A549 treated with Mapracorat at 1 μM for 4 hours (cell line): ENCODE results near the gene MRPL12. TPM values are rescaled to one million over a fixed set of nuclear protein-coding genes. Genes with fewer than 3 reads are reported as not detected.

Experiments used
- total RNA-seq: library from RNA; stranded (reverse); fragments of 200-300 nt; extraction: Qiagen RNA extraction; gene quantifications from 5 replicates; pipeline ENCODE4 v1.2.3, GENCODE V29; 2022

The MRPL12 gene
- 216 to 326 TPM (median 303 TPM) in 5 replicates for total RNA-seq

DNA sequence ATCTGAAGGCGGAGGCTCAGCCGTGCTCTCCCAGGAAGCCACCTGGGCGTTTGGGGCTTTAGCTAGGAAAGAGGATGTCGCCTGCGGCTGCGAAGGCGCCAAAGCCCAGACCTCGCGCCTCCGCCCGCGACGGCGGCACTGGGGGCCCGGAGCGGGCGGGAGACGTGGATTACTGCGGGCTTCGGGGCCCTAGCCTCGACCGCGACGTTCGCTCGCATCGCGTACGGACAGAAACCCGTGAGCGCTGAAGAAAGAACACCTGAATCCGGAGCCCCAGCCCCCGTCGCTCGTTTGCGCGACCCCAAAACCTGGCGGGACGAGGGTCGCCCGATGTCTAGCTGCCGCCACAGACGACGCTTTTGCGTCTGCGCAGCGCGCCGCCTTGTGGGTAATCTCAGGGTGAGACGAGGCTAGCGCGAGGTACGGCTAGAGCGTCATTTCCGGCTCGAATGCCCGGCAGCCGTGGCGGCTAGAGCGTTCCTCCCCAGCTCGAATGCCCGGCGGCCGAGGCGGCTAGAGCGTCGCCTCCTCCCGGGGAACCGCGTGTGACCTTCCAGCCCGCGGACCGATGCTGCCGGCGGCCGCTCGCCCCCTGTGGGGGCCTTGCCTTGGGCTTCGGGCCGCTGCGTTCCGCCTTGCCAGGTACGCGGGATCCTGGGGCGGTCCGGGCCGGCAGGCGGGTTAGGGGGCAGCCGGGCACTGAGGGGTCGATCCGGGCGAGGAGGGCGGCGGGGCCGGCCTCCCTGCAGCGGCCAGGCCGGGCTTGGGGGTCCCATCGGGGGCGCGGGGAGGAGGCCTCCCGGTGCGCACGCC is at the start of gene MRPL12:
MRPL12 (plus strand) TSS at position 434 of the 813 bp plus-strand sequence; CDS start at position 569, 135 bp downstream.

DNA sequence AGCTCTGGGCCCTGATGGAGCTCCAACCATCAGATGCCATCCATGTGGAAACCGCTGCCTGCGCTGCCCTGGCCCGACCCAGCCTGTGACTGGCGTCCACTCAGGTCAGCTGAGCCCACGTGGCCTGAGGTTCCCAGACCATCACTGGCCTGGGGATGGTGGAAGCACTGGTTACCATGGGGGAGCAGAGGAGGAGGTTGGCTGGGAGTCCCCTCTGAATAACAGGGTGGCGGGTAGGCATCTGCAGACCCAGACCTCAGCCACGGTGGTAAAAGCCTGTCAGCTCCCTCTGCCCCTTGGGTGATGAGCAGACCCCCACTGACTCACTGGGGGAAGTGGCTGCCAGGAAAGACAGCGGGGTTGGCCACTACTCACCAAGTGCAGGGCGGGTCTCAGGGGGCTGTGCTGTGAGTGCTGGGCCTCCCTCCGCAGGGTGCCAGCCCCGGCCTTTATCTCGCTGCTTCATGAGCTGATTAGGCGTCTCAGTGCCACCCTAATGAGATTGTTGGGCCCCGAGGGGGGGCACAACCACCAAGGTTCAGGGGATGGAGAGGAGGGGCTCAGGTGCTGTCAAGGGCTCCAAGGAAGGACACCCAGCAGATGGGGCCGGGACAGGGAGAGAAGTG is 46.9 kb upstream of the MRPL12 start, which contains the start of gene PDE6G:
PDE6G (minus strand) TSS at position 425 of the 626 bp plus-strand sequence. CDS start 3,237 bp downstream, outside the sequence.

DNA sequence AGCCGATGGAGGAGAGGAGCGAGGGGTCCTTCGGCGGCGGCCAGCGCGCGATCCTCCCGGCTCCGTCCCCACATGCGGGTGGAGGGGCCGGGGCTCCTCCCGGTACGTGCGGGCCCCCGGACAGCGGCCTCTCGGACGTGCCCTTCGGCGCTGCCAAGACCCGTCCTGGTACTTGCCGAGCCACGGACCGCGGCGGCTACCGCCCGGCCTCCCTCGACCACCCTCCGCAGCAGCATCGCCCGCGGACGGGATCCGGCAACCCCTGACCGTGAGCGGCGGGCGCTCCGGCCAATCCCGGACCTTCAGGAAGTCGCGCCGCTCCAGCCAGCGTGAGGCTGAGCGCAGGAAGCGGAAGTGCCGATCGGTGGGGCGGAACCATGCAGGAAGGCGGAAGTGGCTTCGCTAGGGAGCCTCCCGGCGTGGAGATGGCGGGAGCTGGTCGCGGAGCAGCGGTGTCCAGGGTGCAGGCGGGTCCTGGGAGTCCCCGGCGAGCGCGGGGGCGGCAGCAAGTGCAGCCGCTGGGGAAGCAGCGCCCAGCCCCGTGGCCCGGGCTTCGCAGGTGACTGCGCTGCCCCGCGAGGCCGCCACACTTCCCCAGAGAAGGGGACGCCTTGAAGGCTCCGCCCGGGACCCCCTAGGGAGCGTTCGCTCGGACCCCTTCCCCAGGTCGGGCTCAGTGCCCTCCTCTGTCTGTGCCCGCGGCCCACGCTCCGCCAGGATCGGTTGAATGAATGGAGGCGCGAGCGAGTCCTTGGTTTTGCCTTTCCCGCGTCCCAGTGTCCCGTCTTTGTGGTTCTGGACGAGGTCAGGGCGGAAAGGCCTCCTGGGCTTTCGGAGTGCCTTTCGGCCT is 36.6 kb upstream of the MRPL12 start, which contains the start of the genes CCDC137 and OXLD1:
CCDC137 (plus strand) TSS at position 396 of the 850 bp plus-strand sequence; CDS start at position 426, 30 bp downstream.
OXLD1 (minus strand) TSS at position 264 of the 850 bp plus-strand sequence; CDS start at position 236, 28 bp downstream.

DNA sequence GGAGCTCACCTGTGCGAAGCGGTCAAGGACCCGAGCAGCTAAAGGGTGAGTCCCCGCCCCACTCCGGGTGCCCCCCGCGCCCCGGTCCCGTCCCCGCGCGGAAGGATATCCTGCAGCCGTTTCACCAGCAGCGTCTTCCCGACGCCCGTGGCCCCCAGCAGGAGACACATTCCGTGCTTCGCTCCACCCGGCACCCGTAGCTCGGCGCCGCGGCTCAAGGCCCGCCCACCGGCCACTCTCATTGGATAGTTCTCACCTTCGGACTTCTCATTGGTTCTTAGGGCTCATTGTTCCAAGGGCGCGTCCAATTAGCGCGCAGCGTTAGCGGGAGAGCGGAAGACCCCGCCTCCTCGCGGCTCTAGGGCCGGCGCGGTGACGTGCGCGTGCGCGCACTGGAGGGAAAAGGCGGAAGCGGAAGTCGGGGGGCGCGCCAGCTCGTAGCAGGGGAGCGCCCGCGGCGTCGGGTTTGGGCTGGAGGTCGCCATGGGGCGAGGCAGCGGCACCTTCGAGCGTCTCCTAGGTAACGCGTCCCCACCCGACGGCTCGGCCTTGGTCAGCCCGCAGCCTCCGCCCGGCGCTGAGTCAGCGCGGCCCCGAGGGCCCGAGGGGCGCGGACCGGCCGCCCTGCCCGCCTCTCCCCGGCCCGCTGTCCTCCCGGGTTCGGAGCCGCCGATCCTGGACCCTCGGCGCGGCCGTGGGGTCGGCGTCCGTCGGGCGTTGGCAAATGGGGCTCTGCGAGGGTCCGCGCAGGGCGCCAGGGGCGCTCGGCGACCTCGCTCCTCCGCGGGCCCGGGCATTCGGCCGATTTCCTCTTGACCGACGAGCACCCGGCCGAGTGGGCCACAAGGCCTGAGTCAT is 19.4 kb upstream of the MRPL12 start, which contains the start of the genes ARL16 and HGS:
ARL16 (minus strand) TSS at position 214 of the 858 bp plus-strand sequence; CDS start at position 170, 44 bp downstream.
HGS (plus strand) TSS at position 428 of the 858 bp plus-strand sequence; CDS start at position 484, 56 bp downstream.

DNA sequence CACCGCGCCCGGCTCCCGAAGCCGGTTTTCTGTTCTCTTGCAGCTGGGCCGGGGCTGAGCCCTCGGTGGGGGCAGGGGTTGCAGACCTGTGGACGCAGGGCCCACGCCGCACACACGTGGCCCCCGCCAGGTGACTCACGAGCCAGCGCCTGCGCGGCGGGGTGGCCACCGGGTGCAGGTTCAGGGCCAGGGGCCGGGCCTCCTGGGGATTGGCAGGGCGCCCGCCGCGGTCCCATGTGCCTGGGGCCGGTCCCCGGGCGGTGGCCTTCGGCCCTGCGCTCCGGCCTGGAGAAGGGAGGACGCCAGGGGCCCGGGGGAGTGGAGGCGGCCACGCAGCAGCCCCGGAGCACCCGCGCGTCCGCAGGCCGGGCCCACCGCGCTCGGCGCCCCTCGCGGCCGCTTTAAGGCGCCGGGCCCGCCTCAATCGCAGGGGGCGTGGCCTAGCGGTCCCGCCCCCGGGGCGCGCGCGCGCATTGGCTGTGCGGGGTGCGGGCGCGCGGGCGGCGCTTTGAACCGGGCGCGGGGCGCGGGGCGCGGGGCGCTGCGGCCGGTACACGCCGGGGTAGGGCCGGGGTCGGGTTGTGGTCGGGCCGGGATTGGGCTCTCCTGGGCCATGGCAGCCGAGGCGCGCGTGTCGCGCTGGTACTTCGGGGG is 8.8 kb downstream of the MRPL12 start, which contains the start of gene SLC25A10:
SLC25A10 (plus strand) TSS at position 471 of the 654 bp plus-strand sequence; CDS start at position 614, 143 bp downstream.

Other genes with a start within 250 kb of the MRPL12 start
- gene ACTG1, start 190.6 kb upstream of the MRPL12 start, total RNA-seq, result 5,013 to 5,756 TPM (median 5,242 TPM) in 5 replicates
- gene FSCN2, start 175.0 kb upstream of the MRPL12 start, total RNA-seq, result 0.59 to 1.9 TPM (median 1.4 TPM) in 5 replicates
- gene FAAP100, start 151.0 kb upstream of the MRPL12 start, total RNA-seq, result 15.9 to 27.5 TPM (median 24.4 TPM) in 5 replicates
- gene NPLOC4, start 66.3 kb upstream of the MRPL12 start, total RNA-seq, result 85.8 to 102 TPM (median 100 TPM) in 5 replicates
- 3.8 to 6.7 TPM (median 4.9 TPM) in 5 replicates for gene TSPAN10, start 66.2 kb upstream of the MRPL12 start, total RNA-seq
- gene PDE6G, start 46.8 kb upstream of the MRPL12 start, total RNA-seq, result 1.4 to 3.3 TPM (median 2.0 TPM) in 5 replicates
- 33.6 to 64.7 TPM (median 63.2 TPM) in 5 replicates for gene OXLD1, start 36.8 kb upstream of the MRPL12 start, total RNA-seq
- 54.3 to 69.6 TPM (median 62.0 TPM) in 5 replicates for gene CCDC137, start 36.6 kb upstream of the MRPL12 start, total RNA-seq
- gene ARL16, start 19.6 kb upstream of the MRPL12 start, total RNA-seq, result 49.4 to 53.7 TPM (median 50.5 TPM) in 5 replicates
- gene HGS, start 19.4 kb upstream of the MRPL12 start, total RNA-seq, result 137 to 220 TPM (median 209 TPM) in 5 replicates
- 28.7 to 46.5 TPM (median 44.6 TPM) in 5 replicates for gene SLC25A10, start 8.9 kb downstream of the MRPL12 start, total RNA-seq
- gene GCGR, start 100.8 kb downstream of the MRPL12 start, total RNA-seq, result 0.08 to 0.64 TPM (median 0.35 TPM) in 4 of 5 replicates, not detected in the other
- gene MCRIP1, start 129.9 kb downstream of the MRPL12 start, total RNA-seq, result 74.7 to 106 TPM (median 98.6 TPM) in 5 replicates
- gene PPP1R27, start 131.7 kb downstream of the MRPL12 start, total RNA-seq, result 0.09 to 0.39 TPM (median 0.19 TPM) in 3 of 5 replicates, not detected in the others
- 677 to 794 TPM (median 701 TPM) in 5 replicates for gene P4HB, start 157.2 kb downstream of the MRPL12 start, total RNA-seq
- gene ARHGDIA, start 168.0 kb downstream of the MRPL12 start, total RNA-seq, result 597 to 713 TPM (median 619 TPM) in 5 replicates
- gene ALYREF, start 188.2 kb downstream of the MRPL12 start, total RNA-seq, result 183 to 253 TPM (median 234 TPM) in 5 replicates
- 185 to 289 TPM (median 284 TPM) in 5 replicates for gene ANAPC11, start 188.4 kb downstream of the MRPL12 start, total RNA-seq
- gene NPB, start 198.9 kb downstream of the MRPL12 start, total RNA-seq, result 0.39 to 0.65 TPM (median 0.55 TPM) in 5 replicates
- gene PCYT2, start 208.0 kb downstream of the MRPL12 start, total RNA-seq, result 13.8 to 19.1 TPM (median 17.3 TPM) in 5 replicates
- 33.0 to 54.0 TPM (median 44.8 TPM) in 5 replicates for gene SIRT7, start 214.8 kb downstream of the MRPL12 start, total RNA-seq
- 22.3 to 38.0 TPM (median 34.7 TPM) in 5 replicates for gene MAFG, start 224.4 kb downstream of the MRPL12 start, total RNA-seq
- 60.5 to 89.4 TPM (median 84.7 TPM) in 5 replicates for gene PYCR1, start 233.9 kb downstream of the MRPL12 start, total RNA-seq
- not detected in 5 replicates for gene MYADML2, start 243.9 kb downstream of the MRPL12 start, total RNA-seq